GM04504 (cell line): Measurements from ENCODE around the gene SARNP.

Experiments
- DNase-seq: peaks from one replicate; pipeline ENCODE4 v3.0.0-alpha.2; 2012; ENCODE audit warnings: low read depth

Gene SARNP

DNA sequence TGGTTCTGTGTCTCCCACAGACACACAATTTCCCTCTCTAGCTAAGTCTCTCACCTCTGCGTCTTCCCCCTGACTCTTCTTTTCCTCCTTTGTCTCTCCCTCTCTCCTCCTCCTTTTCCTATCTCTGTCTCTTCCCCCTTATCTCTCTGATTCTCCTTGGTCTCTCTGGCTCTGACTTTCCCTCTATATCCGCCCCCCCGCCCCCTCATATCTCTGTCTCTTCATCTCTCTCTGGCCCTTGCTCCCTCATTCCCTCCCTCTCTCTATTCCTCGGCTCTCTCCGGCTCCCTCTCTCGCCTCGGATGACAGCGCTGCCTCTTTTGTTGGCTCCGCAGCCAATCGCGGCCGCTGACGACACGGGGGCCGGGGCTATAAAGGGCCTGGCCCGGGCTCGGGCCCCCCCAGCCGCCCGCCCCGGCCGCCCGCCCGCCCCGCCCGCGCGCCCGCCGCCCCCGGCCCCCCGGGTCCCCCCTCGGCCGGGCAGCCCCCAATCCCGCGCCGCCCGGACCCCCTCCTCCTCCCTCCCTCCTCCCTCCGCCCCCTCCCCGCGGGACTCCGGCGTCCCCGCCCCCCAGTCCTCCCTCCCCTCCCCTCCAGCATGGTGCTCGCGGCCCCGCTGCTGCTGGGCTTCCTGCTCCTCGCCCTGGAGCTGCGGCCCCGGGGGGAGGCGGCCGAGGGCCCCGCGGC lies 74.7 kb downstream of the SARNP start, which contains the start of gene GDF11:
TSS of gene GDF11 (plus strand) at position 404 of the 687 bp plus-strand sequence. CDS start at position 599, 195 bp downstream.
- DNase-seq = no peak

GRCh38 chr12:55741931-55742680 lies 75.4 kb downstream of the SARNP start:
- DNase-seq = no peak

- DNase-seq = no peak
Observed at GRCh38 chr12:55739025-55739378, 78.5 kb downstream of the SARNP start.

GRCh38 chr12:55738123-55739024 lies 79.2 kb downstream of the SARNP start:
- DNase-seq = peak; percentile 64

DNA sequence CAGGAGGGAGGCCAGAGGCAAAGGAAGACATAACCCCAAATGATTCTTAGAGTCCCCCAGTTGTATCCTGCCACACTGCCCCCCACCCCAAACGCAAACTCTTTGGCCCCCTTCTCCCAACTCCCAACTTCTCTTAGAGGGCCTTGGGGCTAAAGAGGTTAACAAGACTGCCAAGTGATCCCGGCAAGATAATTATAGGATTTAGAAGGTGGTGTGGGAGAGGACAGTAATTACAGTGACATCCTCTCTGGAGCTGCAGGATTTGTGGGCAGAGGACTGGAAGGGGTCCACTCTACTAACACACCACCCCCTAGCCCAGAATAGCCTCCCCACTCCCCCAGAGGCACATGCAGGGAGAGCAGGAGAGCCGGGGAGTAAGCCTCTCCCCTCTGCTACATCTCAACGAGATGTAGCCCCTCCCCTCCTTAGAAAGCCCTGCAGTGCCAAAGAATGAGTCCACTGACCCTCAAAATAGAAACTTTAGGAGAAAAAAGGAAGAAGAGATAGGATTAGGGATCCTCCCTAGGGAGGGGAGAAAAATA lies 79.9 kb downstream of the SARNP start:
- no peak for DNase-seq

GRCh38 chr12:55736780-55737580 lies 80.5 kb downstream of the SARNP start:
- no peak for DNase-seq

GRCh38 chr12:55736076-55736475 lies 81.4 kb downstream of the SARNP start:
- no peak for DNase-seq

DNA sequence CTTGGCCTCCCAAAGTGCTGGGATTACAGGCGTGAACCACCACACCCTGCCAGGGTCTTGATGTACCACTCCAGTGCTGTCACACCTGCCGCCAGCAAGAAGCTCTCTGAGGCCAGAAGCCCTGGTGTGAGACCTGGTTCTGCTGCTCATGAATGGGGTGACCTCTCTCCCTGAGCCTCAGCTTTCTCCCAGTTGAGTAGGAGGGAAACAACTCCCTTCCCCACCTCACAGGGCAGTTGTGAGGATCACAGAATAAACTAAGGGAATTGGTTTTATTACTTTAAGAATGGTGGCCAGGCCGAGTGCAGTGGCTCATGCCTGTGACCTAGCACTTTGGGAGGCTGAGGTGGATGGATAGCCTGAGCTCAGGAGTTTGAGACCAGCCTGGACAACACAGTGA lies 82.9 kb downstream of the SARNP start:
- DNase-seq = no peak

GRCh38 chr12:55733858-55734257 lies 83.7 kb downstream of the SARNP start:
- DNase-seq = no peak

DNA sequence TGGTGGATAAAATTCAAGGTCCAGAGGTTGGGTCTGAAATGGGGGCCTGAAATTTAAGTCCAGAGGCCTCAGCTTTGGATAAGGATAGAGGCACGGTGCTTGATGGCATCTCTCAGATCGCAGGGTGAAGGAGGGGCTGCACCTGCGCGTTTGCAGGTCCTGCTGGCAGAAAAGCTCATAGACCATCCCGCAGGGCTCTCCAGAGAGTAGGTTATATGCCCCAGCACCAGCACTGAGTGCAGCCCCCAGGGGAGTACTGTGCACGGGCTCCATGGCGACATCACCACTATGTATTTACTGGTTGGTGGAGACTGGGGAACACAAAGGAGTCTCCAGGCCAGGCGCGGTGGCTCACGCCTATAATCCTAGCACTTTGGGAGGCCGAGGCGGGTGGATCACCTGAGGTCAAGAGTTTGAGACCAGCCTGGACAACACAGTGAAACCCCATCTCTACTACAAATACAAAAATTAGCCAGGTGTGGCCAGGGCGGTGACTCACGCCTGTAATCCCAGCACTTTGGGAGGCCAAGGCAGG lies 84.4 kb downstream of the SARNP start:
- DNase-seq = no peak

- DNase-seq = no peak
Observed at GRCh38 chr12:55732288-55732687, 85.2 kb downstream of the SARNP start.

- DNase-seq = no peak
Observed at GRCh38 chr12:55729819-55730818, 87.4 kb downstream of the SARNP start.

- peak; percentile 85 for DNase-seq
Observed at GRCh38 chr12:55728939-55729818, 88.3 kb downstream of the SARNP start, which contains the start of gene CD63. Gene CD63 (minus strand): TSS chr12:55729009. CDS start chr12:55728341, 668 bp downstream.

DNA sequence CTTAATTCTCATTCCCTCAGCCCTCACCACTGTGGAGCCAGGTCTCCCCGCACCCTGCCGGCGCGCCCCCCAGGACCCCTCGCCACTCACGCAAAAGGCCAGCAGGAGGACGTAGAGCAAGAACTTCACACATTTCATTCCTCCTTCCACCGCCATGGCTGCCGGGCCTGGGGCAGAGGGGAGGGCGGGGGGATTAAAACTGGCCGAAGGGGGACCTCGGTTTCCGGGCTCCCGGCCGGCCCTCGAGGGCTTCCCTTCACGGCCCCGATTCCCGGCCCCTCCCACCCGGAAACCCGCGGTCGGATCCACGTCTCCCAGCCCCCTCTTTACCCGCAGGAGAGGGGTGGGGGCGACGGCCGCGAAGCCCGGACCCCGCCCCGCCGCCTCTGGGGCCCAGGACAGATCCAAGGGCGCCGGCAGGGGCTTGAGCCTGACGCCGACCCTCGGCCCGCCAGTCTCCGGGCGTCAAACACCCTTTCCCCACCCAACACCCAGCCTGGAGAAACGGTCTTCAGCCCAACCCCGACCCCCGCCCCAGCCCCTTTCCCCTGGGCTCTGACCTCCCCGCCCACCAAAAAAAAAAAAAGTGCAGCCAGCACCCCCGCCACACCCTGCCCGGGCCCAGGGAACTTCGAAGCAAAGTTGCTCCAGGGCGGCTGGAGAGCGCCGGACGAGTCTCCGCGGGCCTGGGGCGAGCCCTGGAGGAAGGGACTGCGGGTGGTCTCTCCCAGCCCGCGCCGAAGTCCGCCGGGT lies 89.2 kb downstream of the SARNP start:
- no peak for DNase-seq

DNA sequence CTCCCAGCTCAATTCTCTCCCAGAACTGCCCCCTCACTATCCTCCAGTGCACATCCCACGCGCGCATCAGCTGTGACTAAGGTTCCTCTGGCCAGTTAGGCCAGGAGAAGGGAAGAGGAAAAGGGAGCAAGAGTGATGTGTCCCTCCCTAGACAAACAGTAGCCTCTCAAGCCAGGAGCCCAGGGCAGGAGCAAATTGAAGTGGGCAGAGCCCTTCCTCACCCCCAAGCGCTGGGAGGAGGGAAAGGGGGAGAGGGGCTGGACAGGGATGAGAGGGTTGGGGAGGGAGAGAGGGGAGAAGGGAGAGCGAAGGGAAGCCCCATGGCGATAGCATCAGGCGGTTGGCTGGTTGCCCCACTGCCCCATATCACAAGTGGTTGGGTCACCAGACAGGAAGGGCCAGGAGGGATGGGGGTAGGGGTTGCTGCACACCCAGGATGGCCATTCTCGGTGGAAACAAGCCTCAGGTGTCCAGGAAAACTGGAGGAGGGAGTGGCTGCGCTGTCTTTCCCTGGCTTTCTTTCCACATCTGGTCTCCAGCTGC lies 89.8 kb downstream of the SARNP start:
- no peak for DNase-seq

DNA sequence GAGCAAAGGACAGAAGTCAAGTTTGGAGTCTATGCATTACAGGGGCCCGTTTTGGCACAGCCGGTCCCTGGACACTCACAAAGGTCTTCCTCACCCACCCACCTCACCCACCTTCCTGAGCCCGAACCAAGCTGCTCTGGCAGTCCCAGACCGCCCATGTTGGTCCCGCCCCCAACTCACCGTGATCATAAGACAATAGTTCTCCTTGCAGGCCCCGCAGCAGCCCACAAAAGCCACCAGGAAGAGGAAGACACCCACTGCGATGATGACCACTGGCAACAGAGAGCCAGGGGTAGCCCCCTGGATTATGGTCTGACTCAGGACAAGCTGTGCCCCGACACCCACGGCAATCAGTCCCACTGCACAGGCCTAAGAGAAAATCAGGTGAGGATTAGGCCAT lies 90.6 kb downstream of the SARNP start:
- no peak for DNase-seq

GRCh38 chr12:55725556-55725955 lies 92.0 kb downstream of the SARNP start:
- DNase-seq = no peak

- no peak for DNase-seq
Observed at GRCh38 chr12:55724940-55725309, 92.6 kb downstream of the SARNP start.
